Spleen (tissue), 11 donors: ENCODE results near the gene SLC25A48. TPM values are rescaled to one million over a fixed set of nuclear protein-coding genes. Genes with fewer than 3 reads are reported as not detected.

Experiments
- DNase-seq: peaks from one replicate; pipeline ENCODE4 v3.0.0-alpha.2; 2020
- H3K27ac ChIP-seq, 8 donors: fragments of 200-600 bp; sonication (generic) in 7 of 8; 1 replicate in 4 of 8; 2 replicates in 4 of 8; pipeline versions ENCODE4 v1.5.0 to v1.8.0; 2016 to 2021; ENCODE audit warnings: inconsistent platforms in 4 of 8, mild to moderate bottlenecking in 4 of 8, moderate library complexity in 1 of 8
- H3K27me3 ChIP-seq, 7 donors: fragments of 200-600 bp; sonication (generic) in 6 of 7; replicated peaks in 1 of 7; 1 replicate in 4 of 7; 2 replicates in 3 of 7; pipeline versions ENCODE4 v1.5.0 to v1.8.0; 2016 to 2021; ENCODE audit warnings: inconsistent platforms in 3 of 7, mild to moderate bottlenecking in 1 of 7
- H3K36me3 ChIP-seq, 6 donors: fragments of 200-600 bp; sonication (generic) in 5 of 6; 1 replicate in 4 of 6; 2 replicates in 2 of 6; pipeline versions ENCODE4 v1.5.0 to v1.8.0; 2016 to 2021; ENCODE audit warnings: inconsistent platforms in 2 of 6
- H3K4me1 ChIP-seq, 6 donors: fragments of 200-600 bp; sonication (generic) in 5 of 6; 1 replicate in 3 of 6; 2 replicates in 3 of 6; pipeline versions ENCODE4 v1.5.0 to v1.8.0; 2016 to 2021; ENCODE audit warnings: inconsistent platforms in 3 of 6
- H3K4me3 ChIP-seq, 8 donors: fragments of 200-600 bp; sonication (generic) in 7 of 8; 1 replicate in 4 of 8; 2 replicates in 4 of 8; pipeline versions ENCODE4 v1.5.0 to v1.8.0; 2016 to 2021; ENCODE audit warnings: inconsistent platforms in 4 of 8, mild to moderate bottlenecking in 4 of 8, moderate library complexity in 2 of 8
- H3K9me3 ChIP-seq, 8 donors: fragments of 200-600 bp; sonication (generic) in 7 of 8; 1 replicate in 4 of 8; 2 replicates in 4 of 8; pipeline versions ENCODE4 v1.5.0 to v1.8.0; 2016 to 2021; ENCODE audit warnings: inconsistent platforms in 4 of 8
- POLR2A ChIP-seq, 3 donors: fragments of 450-650 bp; IDR thresholded peaks; one replicate each; pipeline ENCODE4 v1.5.1; 2017; ENCODE audit warnings: antibody characterized with exemption in 3 of 3, mild to moderate bottlenecking in 1 of 3
- POLR2AphosphoS5 ChIP-seq, 3 donors: sonication (generic); formaldehyde crosslinking; IDR thresholded peaks; one replicate each; pipeline ENCODE4 v1.5.1; 2017; ENCODE audit warnings: antibody characterized with exemption in 3 of 3
- WGBS, 5 donors: extraction: QIAGEN DNeasy Blood & Tissue Kit in 3 of 5; methylation state at CpG; one replicate each; pipeline versions ENCODE4 v1.1.5 to v1.1.7; 2013 to 2018; 5-methylcytosine and 5-hydroxymethylcytosine counted together
- intact Hi-C: fragments of 100-400 bp; cut with DNase I; formaldehyde crosslinking; loops from one replicate; pipeline ENCODE4 v1.15.0; 2023; ENCODE audit warnings: low total_unique reads
- polyA plus RNA-seq, 3 donors: library from polyadenylated mRNA; stranded (reverse); fragments of 200-250 nt; gene quantifications; one replicate each; pipeline ENCODE4 v1.2.1, GENCODE V29; 2013
- total RNA-seq, 7 donors: library from RNA; depleted of rRNA in 3 of 7; stranded (reverse); fragments of >200 nt in 3 of 7; fragmentation: NEBNext Ultra II Directional in 4 of 7; extraction: Animal tissue kit (Norgen Biotek cat#: 25700) in 4 of 7; gene quantifications; one replicate each; pipeline versions ENCODE4 v1.1.0 to v1.2.1, GENCODE V29; 2016 to 2021
- TF ChIP-seq, protein P1 (sequence below), 11 experiments: fragments of 200-600 bp in 7 of 11; fragments of 450-650 bp in 4 of 11; sonication (generic) in 4 of 11; IDR thresholded peaks in 8 of 11; conservative IDR thresholded peaks in 3 of 11; 1 replicate in 7 of 11; 2 replicates in 4 of 11; pipeline versions ENCODE4 v1.4.0 to v1.8.0; 2016 to 2021; ENCODE audit warnings: antibody characterized with exemption in 11 of 11, inconsistent platforms in 4 of 11, mild to moderate bottlenecking in 1 of 11
- donor health status: healthy with polysubstance abuse.
- donor health status: DM: no; HTN: no; CAD: no; lungs with moderate emphysema.
- donor health status: DM: no; HTN: no; CAD: no.
- donor health status: Bipolar disorder and iron deficiency.
- donor health status: healthy.
- donor health status: DM: no; HTN: no; CAD: no.
- donor health status: DM: yes; HTN: yes; CAD: no.

The SLC25A48 gene
- total and polyA plus RNA-seq, 10 donors, result 0.06 to 0.66 (median 0.33) TPM; not detected in 7

DNA sequence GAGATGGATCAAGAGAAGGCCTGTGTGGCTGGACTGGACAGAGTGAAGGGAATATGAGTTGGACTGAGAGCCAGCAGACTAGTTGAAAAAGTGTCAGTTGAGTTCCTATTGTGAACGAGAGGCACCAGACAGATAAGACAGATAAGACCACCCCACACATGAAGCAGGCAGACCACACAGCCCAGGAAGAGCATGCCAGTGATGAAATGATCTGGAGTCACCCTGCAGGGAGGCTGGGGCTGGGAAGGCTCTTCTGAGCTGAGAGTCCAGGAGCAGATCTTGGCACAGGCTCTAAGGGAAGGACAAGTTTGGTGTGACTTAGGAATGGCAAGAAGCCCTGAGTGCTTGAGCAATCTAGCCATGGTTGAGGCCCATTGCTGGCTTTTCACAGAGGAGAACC is 10.6 kb upstream of the SLC25A48 start:
- TF ChIP-seq POLR2A (IDR thresholded peaks at IDR 0.05), result no peak
- TF ChIP-seq, protein P1, sequence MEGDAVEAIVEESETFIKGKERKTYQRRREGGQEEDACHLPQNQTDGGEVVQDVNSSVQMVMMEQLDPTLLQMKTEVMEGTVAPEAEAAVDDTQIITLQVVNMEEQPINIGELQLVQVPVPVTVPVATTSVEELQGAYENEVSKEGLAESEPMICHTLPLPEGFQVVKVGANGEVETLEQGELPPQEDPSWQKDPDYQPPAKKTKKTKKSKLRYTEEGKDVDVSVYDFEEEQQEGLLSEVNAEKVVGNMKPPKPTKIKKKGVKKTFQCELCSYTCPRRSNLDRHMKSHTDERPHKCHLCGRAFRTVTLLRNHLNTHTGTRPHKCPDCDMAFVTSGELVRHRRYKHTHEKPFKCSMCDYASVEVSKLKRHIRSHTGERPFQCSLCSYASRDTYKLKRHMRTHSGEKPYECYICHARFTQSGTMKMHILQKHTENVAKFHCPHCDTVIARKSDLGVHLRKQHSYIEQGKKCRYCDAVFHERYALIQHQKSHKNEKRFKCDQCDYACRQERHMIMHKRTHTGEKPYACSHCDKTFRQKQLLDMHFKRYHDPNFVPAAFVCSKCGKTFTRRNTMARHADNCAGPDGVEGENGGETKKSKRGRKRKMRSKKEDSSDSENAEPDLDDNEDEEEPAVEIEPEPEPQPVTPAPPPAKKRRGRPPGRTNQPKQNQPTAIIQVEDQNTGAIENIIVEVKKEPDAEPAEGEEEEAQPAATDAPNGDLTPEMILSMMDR (IDR thresholded peaks at IDR 0.05 in 8 of 11, conservative IDR thresholded peaks at IDR 0.05 in 3 of 11), result no peak
- TF ChIP-seq POLR2AphosphoS5 (IDR thresholded peaks at IDR 0.05), result no peak
- Histone ChIP-seq H3K36me3 (no peaks in the 10 kb centered on the region), H3K27me3 (no peaks in the 10 kb centered on the region), H3K9me3 (no peaks in the 10 kb centered on the region), H3K27ac (no peak overlapping the region), H3K4me1 (no peaks in the 10 kb centered on the region), H3K4me3 (no peak overlapping the region)
- no peak for DNase-seq
- WGBS, 5 donors, result 17 to 52% (median 32%) methylated on average over 1 of the region's 1 CpG
- intact Hi-C loops, result no loop called here

DNA sequence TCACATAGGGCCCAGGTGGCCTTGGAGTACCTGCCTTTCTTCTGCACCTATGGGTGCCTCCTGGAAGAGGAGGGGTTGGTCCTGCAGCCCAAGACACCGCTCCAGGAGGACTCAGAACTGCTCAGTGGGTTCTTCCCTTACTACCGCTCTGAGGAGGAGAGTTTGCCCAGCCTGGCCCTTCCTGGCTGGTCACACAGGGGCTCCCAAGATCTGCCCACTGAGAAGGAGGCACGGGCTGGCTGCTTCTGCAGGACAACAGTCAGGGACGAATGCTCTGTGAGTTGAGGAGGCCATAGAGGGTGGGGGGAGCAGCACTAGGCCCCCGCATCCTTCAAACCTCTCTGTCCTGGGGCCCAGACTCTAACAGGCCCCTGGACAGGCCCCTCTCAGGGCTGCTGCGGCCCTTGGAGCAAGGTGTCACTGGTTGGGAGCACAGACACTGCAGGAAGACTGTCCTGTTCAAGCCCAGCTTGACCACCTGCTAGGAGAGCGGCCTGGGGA is 9.9 kb upstream of the SLC25A48 start:
- WGBS, 5 donors, result 60 to 90% (median 76%) methylated on average over 6 to 7 of the region's 7 CpGs
- Histone ChIP-seq H3K27me3 (peaks cover 0 to 6% (median 0%) of the 10 kb centered on the region in 7 donors), H3K9me3 (no peaks in the 10 kb centered on the region), H3K4me1 (no peaks in the 10 kb centered on the region), H3K27ac (no peak overlapping the region), H3K4me3 (no peak overlapping the region), H3K36me3 (no peaks in the 10 kb centered on the region)
- no peak for DNase-seq
- TF ChIP-seq POLR2A (IDR thresholded peaks at IDR 0.05), result no peak
- TF ChIP-seq POLR2AphosphoS5 (IDR thresholded peaks at IDR 0.05), result no peak
- intact Hi-C loops, result no loop called here

DNA sequence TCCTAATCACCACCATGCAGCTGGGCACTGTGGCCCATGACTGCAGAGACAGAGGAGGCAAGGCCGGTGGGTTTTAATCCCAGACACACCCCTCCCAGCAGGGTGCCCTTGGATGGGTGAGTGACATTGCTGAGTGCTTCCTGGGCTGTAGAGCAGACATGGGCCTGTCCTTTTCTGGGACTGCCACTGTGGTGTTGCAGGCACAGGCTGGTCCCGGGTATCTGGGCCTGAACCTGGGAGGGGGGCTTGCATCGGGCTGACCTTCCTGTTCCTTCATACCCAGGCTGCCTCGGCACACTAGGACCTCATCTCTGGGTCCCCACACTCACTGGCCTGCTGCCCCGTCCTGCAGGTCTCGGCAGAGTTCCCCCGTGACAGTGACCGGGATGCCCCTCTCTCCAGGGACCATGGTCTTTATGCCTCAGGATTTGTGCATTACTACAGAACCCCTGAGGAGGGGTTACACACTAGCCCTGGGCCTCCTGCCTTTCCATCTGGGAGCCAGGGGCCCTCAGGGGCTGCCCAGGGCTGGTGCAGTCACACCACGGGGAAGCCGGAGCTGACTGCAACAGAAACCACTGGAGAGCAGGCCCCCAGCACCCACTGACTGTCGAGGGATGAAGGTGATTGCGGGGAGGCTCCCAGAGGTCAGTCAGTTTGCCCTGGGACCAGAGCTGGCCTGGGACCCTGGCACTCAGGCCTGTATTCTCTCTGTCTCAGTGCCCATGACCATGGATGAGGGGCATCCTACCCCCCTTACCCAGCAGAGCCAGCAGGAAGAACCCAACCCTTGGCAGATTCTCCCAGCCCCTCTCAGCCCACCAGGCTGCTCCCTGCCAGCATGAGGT is 8.9 kb upstream of the SLC25A48 start:
- WGBS, 5 donors, result 71 to 83% (median 78%) methylated on average over 6 to 12 of the region's 12 CpGs
- Histone ChIP-seq H3K27me3 (peaks cover 0 to 14% (median 3%) of the 10 kb centered on the region in 7 donors), H3K9me3 (no peaks in the 10 kb centered on the region), H3K4me3 (no peak overlapping the region), H3K27ac (no peak overlapping the region), H3K36me3 (no peaks in the 10 kb centered on the region), H3K4me1 (peaks cover 0 to 5% (median 1%) of the 10 kb centered on the region in 6 donors)
- intact Hi-C loops, result no loop called here
- TF ChIP-seq POLR2AphosphoS5 (IDR thresholded peaks at IDR 0.05) (no peak), POLR2A (IDR thresholded peaks at IDR 0.05) (no peak)
- no peak for DNase-seq

DNA sequence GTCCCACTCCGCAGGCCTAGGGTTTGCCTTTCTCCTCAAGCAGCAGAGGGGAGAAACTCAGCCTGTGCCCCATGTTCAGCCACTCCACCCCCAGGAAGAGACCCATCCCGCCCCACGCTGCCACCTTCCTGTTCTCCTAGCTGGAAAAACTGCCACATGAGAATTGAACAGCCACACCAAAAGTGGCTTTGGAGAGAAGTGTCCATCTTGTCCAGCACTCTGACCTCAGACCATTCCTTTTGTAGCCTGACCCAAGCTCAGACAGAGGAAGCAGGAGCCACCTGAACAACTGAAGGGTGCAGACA is 8.3 kb upstream of the SLC25A48 start:
- TF ChIP-seq POLR2AphosphoS5 (IDR thresholded peaks at IDR 0.05) (no peak), POLR2A (IDR thresholded peaks at IDR 0.05) (no peak)
- TF ChIP-seq, protein P1 (IDR thresholded peaks at IDR 0.05 in 8 of 11, conservative IDR thresholded peaks at IDR 0.05 in 3 of 11), result no peak
- Histone ChIP-seq H3K36me3 (no peaks in the 10 kb centered on the region), H3K27ac (no peak overlapping the region), H3K27me3 (peaks cover 0 to 20% (median 4%) of the 10 kb centered on the region in 7 donors), H3K4me1 (peaks cover 0 to 5% (median 1%) of the 10 kb centered on the region in 6 donors), H3K9me3 (no peaks in the 10 kb centered on the region), H3K4me3 (no peak overlapping the region)
- DNase-seq, result no peak
- intact Hi-C loops, result no loop called here
- WGBS, 5 donors, result 76 to 93% (median 83%) methylated on average over 3 of the region's 3 CpGs

DNA sequence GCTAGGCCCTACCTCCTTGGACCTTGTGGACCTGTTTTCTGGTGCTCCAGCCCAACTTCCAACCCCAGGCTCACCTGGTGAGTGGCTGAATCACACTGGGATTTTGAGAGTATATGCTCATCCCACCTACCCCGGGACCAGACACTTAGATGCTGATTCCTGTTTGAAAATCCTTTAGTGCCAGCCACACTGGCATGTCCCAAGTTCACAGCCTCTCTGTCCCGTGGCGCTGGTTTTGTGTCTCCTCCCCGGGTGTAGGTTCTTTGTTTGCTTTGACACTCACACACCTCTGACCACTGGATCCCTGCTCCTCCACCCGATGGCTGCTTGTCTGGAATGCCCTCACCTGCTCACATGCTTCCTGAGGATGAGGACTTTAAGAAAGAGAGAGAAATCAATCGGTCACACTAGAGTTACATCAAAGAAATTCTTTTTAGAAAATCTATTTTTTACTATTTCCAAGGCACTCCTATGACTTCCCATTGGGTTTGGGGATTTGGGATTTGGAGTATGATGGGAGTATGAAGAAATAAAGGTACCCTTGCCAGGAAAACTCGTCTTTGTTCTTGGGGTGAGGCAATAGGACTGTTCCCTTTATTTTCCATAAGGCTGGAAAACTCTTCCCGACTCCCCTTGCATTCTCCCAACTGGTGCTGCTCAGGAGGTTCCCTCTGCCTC is 7.3 kb upstream of the SLC25A48 start:
- H3K36me3 ChIP-seq, result no peaks in the 10 kb centered on the region
- no peak overlapping the region for H3K27ac ChIP-seq
- no peak overlapping the region for H3K4me3 ChIP-seq
- WGBS, 5 donors, result 63 to 86% (median 83%) methylated on average over 8 of the region's 8 CpGs
- no peaks in the 10 kb centered on the region for H3K9me3 ChIP-seq
- no peak for DNase-seq
- peaks cover 0 to 30% (median 4%) of the 10 kb centered on the region in 7 donors for H3K27me3 ChIP-seq
- peaks cover 0 to 5% (median 1%) of the 10 kb centered on the region in 6 donors for H3K4me1 ChIP-seq
- TF ChIP-seq POLR2A (IDR thresholded peaks at IDR 0.05) (no peak), POLR2AphosphoS5 (IDR thresholded peaks at IDR 0.05) (no peak)
- TF ChIP-seq, protein P1 (IDR thresholded peaks at IDR 0.05 in 8 of 11, conservative IDR thresholded peaks at IDR 0.05 in 3 of 11), result no peak
- intact Hi-C loops, result no loop called here
